Liver (tissue), 9 donors: ENCODE measurements around the gene ARMC9. TPM values are rescaled to one million over a fixed set of nuclear protein-coding genes. Genes with fewer than 3 reads are reported as not detected.
A peak's percentile ranks its signal among the peaks of the same experiment; 100 is the strongest.

Experiments
- DNase-seq: peaks from one replicate; pipeline ENCODE4 v3.0.0-alpha.2; 2017; ENCODE audit warnings: low spot score
- H3K27ac ChIP-seq, 2 donors: one replicate each; pipeline ENCODE4 v1.7.0; 2013; ENCODE audit warnings: inconsistent platforms in 2 of 2, low read length in 2 of 2, control low read depth in 1 of 2, low read depth in 1 of 2, mild to moderate bottlenecking in 1 of 2
- H3K27me3 ChIP-seq, 4 donors: one replicate each; pipeline versions ENCODE4 v1.6.1 to v1.7.0; 2013; ENCODE audit warnings: low read length in 3 of 4, inconsistent platforms in 1 of 4, mild to moderate bottlenecking in 1 of 4, moderate library complexity in 1 of 4; ENCODE audit not compliant: control insufficient read depth in 4 of 4, insufficient read depth in 4 of 4
- H3K36me3 ChIP-seq, 4 donors: one replicate each; pipeline versions ENCODE4 v1.6.1 to v1.7.0; 2013; ENCODE audit warnings: low read length in 3 of 4, mild to moderate bottlenecking in 3 of 4, low read depth in 1 of 4, moderate library complexity in 1 of 4; ENCODE audit not compliant: control insufficient read depth in 4 of 4, insufficient read depth in 3 of 4
- H3K4me1 ChIP-seq, 4 donors: one replicate each; pipeline versions ENCODE4 v1.6.1 to v1.7.0; 2013; ENCODE audit warnings: low read length in 3 of 4, mild to moderate bottlenecking in 3 of 4, moderate library complexity in 1 of 4; ENCODE audit not compliant: control insufficient read depth in 4 of 4, insufficient read depth in 4 of 4
- H3K4me3 ChIP-seq, 3 donors: one replicate each; pipeline versions ENCODE4 v1.6.1 to v1.7.0; 2013; ENCODE audit warnings: low read length in 3 of 3, control low read depth in 1 of 3, low read depth in 1 of 3, mild to moderate bottlenecking in 1 of 3
- H3K9ac ChIP-seq, 2 donors: one replicate each; pipeline ENCODE4 v1.7.0; 2013; ENCODE audit warnings: low read length in 2 of 2, mild to moderate bottlenecking in 2 of 2, moderate library complexity in 2 of 2, control low read depth in 1 of 2, low read depth in 1 of 2
- H3K9me3 ChIP-seq, 4 donors: one replicate each; pipeline versions ENCODE4 v1.6.1 to v1.7.0; 2013; ENCODE audit warnings: low read length in 3 of 4; ENCODE audit not compliant: control insufficient read depth in 4 of 4
- FOXA2 ChIP-seq: IDR thresholded peaks from 2 replicates; pipeline ENCODE4 v1.6.1; 2016; ENCODE audit warnings: antibody characterized with exemption
- HNF4A ChIP-seq, 2 donors: conservative IDR thresholded peaks; 2 replicates each; pipeline ENCODE4 v1.6.1; 2016; ENCODE audit warnings: antibody characterized with exemption in 2 of 2, mild to moderate bottlenecking in 2 of 2
- JUND ChIP-seq, 2 donors: IDR thresholded peaks; 2 replicates each; pipeline ENCODE4 v1.6.1; 2016; ENCODE audit warnings: antibody characterized with exemption in 2 of 2
- MAX ChIP-seq: IDR thresholded peaks from 2 replicates; pipeline ENCODE4 v1.6.1; 2016; ENCODE audit warnings: antibody characterized with exemption
- NR2F2 ChIP-seq: IDR thresholded peaks from 2 replicates; pipeline ENCODE4 v1.6.1; 2016; ENCODE audit warnings: antibody characterized with exemption
- RAD21 ChIP-seq, 2 donors: IDR thresholded peaks; 2 replicates each; pipeline ENCODE4 v1.6.1; 2016; ENCODE audit warnings: antibody characterized with exemption in 2 of 2, mild to moderate bottlenecking in 2 of 2
- REST ChIP-seq: IDR thresholded peaks from 2 replicates; pipeline ENCODE4 v1.6.1; 2016; ENCODE audit warnings: antibody characterized with exemption, mild to moderate bottlenecking
- SP1 ChIP-seq: IDR thresholded peaks from 2 replicates; pipeline ENCODE4 v1.6.1; 2018; ENCODE audit warnings: antibody characterized with exemption, mild to moderate bottlenecking
- TAF1 ChIP-seq: conservative IDR thresholded peaks from 2 replicates; pipeline ENCODE4 v1.6.1; 2016; ENCODE audit warnings: antibody characterized with exemption, mild to moderate bottlenecking
- YY1 ChIP-seq: IDR thresholded peaks from 2 replicates; pipeline ENCODE4 v1.6.1; 2016; ENCODE audit warnings: antibody characterized with exemption, mild to moderate bottlenecking
- ZBTB33 ChIP-seq: IDR thresholded peaks from 2 replicates; pipeline ENCODE4 v1.6.1; 2016; ENCODE audit warnings: antibody characterized with exemption
- WGBS: extraction: QIAGEN DNeasy Blood & Tissue Kit; methylation state at CpG from one replicate; pipeline ENCODE4 v1.1.7; 2013; 5-methylcytosine and 5-hydroxymethylcytosine counted together
- polyA plus RNA-seq, 2 donors: library from polyadenylated mRNA; stranded (reverse) in 1 of 2; unstranded in 1 of 2; fragments of 200-250 nt in 1 of 2; fragments of >200 nt in 1 of 2; fragmentation: Nextera tagmentation in 1 of 2; extraction: Ambion mirVana in 1 of 2; gene quantifications; one replicate each; pipeline versions ENCODE4 v1.2.1 to v1.2.3, GENCODE V29; 2013 to 2015
- total RNA-seq, 2 donors: library from RNA; depleted of rRNA; stranded (reverse); fragments of >200 nt; gene quantifications; one replicate each; pipeline ENCODE4 v1.2.3, GENCODE V29; 2014
- donor health status: healthy.
- donor health status: healthy.
- donor health status: healthy.
- donor health status: healthy.
- donor health status: healthy.

Gene ARMC9
- total and polyA plus RNA-seq, 4 donors, result 1.1 to 2.3 (median 1.8) TPM

GRCh38 chr2:231197706-231198290, 633 bp upstream of the ARMC9 start:
- WGBS, result 25% methylated on average over 11 of the region's 11 CpGs
- H3K4me1 ChIP-seq, result peaks cover 0 to 14% (median 9%) of the 10 kb centered on the region in 4 donors
- H3K9ac ChIP-seq, result peak overlapping the region in 1 of 2 donors; percentile 91
- peak overlapping the region; percentile 80 to 100 (median 100) for H3K4me3 ChIP-seq
- DNase-seq, result no peak
- no peaks in the 10 kb centered on the region for H3K27me3 ChIP-seq
- no peaks in the 10 kb centered on the region for H3K36me3 ChIP-seq
- no peaks in the 10 kb centered on the region for H3K9me3 ChIP-seq
- no peak for TF ChIP-seq REST
- no peak for TF ChIP-seq RAD21 (IDR thresholded peaks at IDR 0.05)
- no peak for TF ChIP-seq NR2F2
- TF ChIP-seq TAF1, result no peak
- TF ChIP-seq JUND (IDR thresholded peaks at IDR 0.05), result no peak
- H3K27ac ChIP-seq, result no peak overlapping the region

GRCh38 chr2:231199219-231199618, 788 bp downstream of the ARMC9 start:
- Histone ChIP-seq H3K9me3 (no peaks in the 10 kb centered on the region), H3K9ac (no peak overlapping the region), H3K36me3 (no peaks in the 10 kb centered on the region), H3K4me1 (peaks cover 0 to 14% (median 9%) of the 10 kb centered on the region in 4 donors), H3K4me3 (peak overlapping the region in 2 of 3 donors; percentile 33 to 80), H3K27me3 (no peaks in the 10 kb centered on the region), H3K27ac (no peak overlapping the region)
- TF ChIP-seq JUND (IDR thresholded peaks at IDR 0.05) (no peak), REST (no peak), SP1 (no peak), ZBTB33 (no peak), YY1 (no peak), HNF4A (conservative IDR thresholded peaks at IDR 0.05) (no peak), MAX (no peak), FOXA2 (no peak)
- DNase-seq, result no peak
- 59% methylated on average over 5 of the region's 5 CpGs for whole genome bisulfite sequencing
